T-helper 1 cell (primary cell): Measurements from ENCODE around the gene FAM234B.
A peak's percentile ranks its signal among the peaks of the same experiment; 100 is the strongest.

Experiments
- DNase-seq, 5 donors: peaks; one replicate each; pipeline ENCODE4 v3.0.0-alpha.2; 2012 to 2020

FAM234B gene

GRCh38 chr12:13124656-13125505 lies 80.7 kb downstream of the FAM234B start:
- DNase-seq = no peak

DNA sequence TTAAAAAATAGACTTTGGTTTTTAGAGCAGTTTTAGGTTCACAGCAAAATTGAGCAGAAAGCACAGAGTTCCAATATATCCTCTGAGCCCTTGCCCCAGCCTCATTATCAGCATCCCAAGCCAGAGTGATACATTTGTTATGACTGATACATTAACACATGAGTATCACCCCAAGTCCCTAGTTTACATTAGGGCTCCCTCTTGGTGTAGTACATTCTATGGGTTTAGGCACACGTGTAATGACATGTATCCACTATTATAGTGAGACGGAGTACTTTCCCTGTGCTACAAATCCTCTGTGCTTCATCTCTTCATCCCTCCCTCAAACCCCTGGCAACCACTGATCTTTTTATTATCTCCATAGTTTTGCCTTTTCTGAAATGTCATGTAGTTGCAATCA lies 81.8 kb downstream of the FAM234B start:
- no peak for DNase-seq

- DNase-seq = peak in 1 of 5 donors; percentile 31
Observed at GRCh38 chr12:13126494-13126893, 82.3 kb downstream of the FAM234B start.

- DNase-seq = no peak
Observed at GRCh38 chr12:13127444-13127843, 83.3 kb downstream of the FAM234B start.

- DNase-seq = no peak
Observed at GRCh38 chr12:13128291-13128965, 84.2 kb downstream of the FAM234B start.

GRCh38 chr12:13130981-13131380 lies 86.8 kb downstream of the FAM234B start:
- no peak for DNase-seq
